ENCODE results near the gene GFOD1. TPM values are rescaled to one million over a fixed set of nuclear protein-coding genes. Genes with fewer than 3 reads are reported as not detected.
A peak's percentile ranks its signal among the peaks of the same experiment; 100 is the strongest.

Gene GFOD1
- total RNA-seq, 1 experiment from 2014 or later: 1.3 TPM

GRCh38 chr6:13479206-13479800 lies 8.1 kb downstream of the GFOD1 start:
- Histone ChIP-seq H3K9me3 (peaks cover 2% of the 10 kb centered on the region; the same call in 1 of the 2 replicates), H3K36me3 (no peaks in the 10 kb centered on the region), H3K27me3 (no peaks in the 10 kb centered on the region; the same call in 1 of the 2 replicates), H3K4me3 (no peak overlapping the region)
- DNase-seq: no peak

DNA sequence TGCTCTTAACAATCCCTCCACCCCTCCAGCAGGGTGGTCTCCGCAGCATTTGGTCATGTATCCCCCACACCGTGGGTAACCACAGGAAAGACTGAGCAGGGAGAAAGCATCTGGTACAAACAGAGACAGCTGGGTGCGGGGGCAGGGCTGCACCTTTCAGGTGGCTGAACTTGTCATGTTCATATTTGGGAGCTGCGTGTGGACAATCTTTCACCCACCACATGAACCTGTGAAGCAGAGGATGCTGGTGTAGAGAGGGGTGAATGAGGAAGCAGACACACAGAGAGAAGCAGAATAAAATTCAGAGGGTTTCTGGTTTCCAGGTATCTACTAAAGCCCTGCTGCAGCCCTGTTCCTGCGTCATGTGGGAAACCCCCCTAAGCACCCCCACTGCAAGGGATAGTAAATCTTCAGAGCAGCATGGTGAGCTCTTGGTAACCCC lies 8.9 kb downstream of the GFOD1 start:
- DNase-seq: no peak
- no peak overlapping the region for H3K4me3 ChIP-seq
- peaks cover 2% of the 10 kb centered on the region; the same call in 1 of the 2 replicates for H3K9me3 ChIP-seq
- no peaks in the 10 kb centered on the region for H3K36me3 ChIP-seq
- H3K27me3 ChIP-seq: no peaks in the 10 kb centered on the region

DNA sequence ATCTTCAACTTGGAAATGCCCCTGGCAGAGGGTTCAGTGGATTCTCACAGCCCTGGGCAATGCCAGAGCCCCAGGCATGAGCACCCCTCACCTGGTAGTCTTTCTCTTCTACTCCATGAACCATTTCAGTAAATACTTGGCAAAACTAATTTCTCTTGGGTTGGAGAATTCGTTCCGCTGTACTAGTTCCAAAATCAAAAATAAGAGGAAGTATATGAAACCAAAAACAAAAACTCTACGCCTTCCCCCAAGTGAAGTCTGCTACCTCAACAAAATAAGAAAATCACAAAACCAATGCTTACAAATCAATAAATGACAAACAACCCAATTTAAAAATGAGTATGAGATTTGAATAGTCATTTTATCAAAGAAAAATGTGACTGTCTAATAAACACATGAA lies 12.6 kb downstream of the GFOD1 start:
- Histone ChIP-seq H3K27me3 (no peaks in the 10 kb centered on the region), H3K9me3 (peaks cover 2% of the 10 kb centered on the region; the same call in 1 of the 2 replicates), H3K36me3 (no peaks in the 10 kb centered on the region), H3K4me3 (no peak overlapping the region)
- no peak for DNase-seq

DNA sequence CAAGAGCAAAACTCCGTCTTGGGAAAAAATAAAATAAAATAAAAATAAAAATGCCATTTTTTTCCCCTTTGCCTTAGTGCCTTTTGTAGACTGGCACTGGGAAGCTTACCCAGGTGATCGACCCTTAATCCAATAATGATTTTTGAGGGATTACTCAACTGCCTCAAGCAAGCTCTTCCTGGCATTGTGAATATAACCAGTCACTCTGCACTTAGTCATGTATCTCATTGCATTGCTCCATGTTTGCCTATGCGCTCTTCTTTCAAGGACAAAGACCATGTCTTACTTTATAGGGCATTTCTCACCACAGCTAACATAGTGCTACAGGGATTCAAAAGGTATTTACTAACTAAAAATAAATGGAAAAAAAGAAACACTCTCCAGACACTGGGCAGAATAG lies 13.0 kb downstream of the GFOD1 start:
- Histone ChIP-seq H3K36me3 (no peaks in the 10 kb centered on the region), H3K4me3 (no peak overlapping the region), H3K27me3 (no peaks in the 10 kb centered on the region), H3K9me3 (peaks cover 2% of the 10 kb centered on the region; the same call in 1 of the 2 replicates)
- no peak for DNase-seq

- Histone ChIP-seq H3K36me3 (no peaks in the 10 kb centered on the region), H3K4me3 (no peak overlapping the region), H3K9me3 (peaks cover 2% of the 10 kb centered on the region; the same call in 1 of the 2 replicates), H3K27me3 (no peaks in the 10 kb centered on the region)
- DNase-seq: no peak
Observed at GRCh38 chr6:13473768-13474165, 13.6 kb downstream of the GFOD1 start.

GRCh38 chr6:13472976-13473767 lies 14.2 kb downstream of the GFOD1 start:
- peaks cover 2% of the 10 kb centered on the region; the same call in 1 of the 2 replicates for H3K9me3 ChIP-seq
- H3K4me3 ChIP-seq: no peak overlapping the region
- no peaks in the 10 kb centered on the region for H3K27me3 ChIP-seq
- no peak for DNase-seq
- no peaks in the 10 kb centered on the region for H3K36me3 ChIP-seq

- no peaks in the 10 kb centered on the region for H3K27me3 ChIP-seq
- peaks cover 2% of the 10 kb centered on the region; the same call in 1 of the 2 replicates for H3K9me3 ChIP-seq
- no peaks in the 10 kb centered on the region for H3K36me3 ChIP-seq
- no peak overlapping the region for H3K4me3 ChIP-seq
- DNase-seq: no peak
Observed at GRCh38 chr6:13472099-13472498, 15.3 kb downstream of the GFOD1 start.

- no peak for DNase-seq
- Histone ChIP-seq H3K27me3 (no peaks in the 10 kb centered on the region), H3K9me3 (peaks cover 2% of the 10 kb centered on the region; the same call in 1 of the 2 replicates), H3K36me3 (no peaks in the 10 kb centered on the region), H3K4me3 (no peak overlapping the region)
Observed at GRCh38 chr6:13471184-13471583, 16.2 kb downstream of the GFOD1 start.

- DNase-seq: no peak
- no peaks in the 10 kb centered on the region for H3K36me3 ChIP-seq
- H3K9me3 ChIP-seq: 0 out of 2 replicates have a peak, but pooled peaks cover 2% of the 10 kb centered on the region
- H3K27me3 ChIP-seq: no peaks in the 10 kb centered on the region
- no peak overlapping the region for H3K4me3 ChIP-seq
Observed at GRCh38 chr6:13470238-13471140, 16.9 kb downstream of the GFOD1 start.

DNA sequence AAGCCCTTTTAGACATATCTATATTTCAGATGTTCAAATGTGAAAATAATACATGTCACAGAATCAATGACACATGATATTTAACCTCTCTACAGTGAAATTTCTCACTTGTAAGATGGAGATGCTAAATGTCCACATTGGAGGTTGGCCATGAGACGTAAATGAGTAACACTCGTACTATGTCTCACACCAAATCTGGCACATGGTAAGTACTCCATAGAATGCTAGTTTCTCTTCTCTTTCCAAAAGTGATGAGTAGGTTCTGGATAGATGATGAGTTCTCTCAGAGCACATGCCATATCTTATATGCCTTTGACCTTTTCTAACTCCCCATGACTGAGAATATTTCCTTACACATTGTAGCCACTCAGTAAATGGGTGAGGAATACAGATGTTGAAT lies 17.7 kb downstream of the GFOD1 start:
- peak; percentile 43 for DNase-seq
- H3K36me3 ChIP-seq: no peaks in the 10 kb centered on the region
- 0 out of 2 replicates have a peak, but pooled peaks cover under 1% of the 10 kb centered on the region for H3K9me3 ChIP-seq
- H3K27me3 ChIP-seq: no peaks in the 10 kb centered on the region
- no peak overlapping the region for H3K4me3 ChIP-seq

DNA sequence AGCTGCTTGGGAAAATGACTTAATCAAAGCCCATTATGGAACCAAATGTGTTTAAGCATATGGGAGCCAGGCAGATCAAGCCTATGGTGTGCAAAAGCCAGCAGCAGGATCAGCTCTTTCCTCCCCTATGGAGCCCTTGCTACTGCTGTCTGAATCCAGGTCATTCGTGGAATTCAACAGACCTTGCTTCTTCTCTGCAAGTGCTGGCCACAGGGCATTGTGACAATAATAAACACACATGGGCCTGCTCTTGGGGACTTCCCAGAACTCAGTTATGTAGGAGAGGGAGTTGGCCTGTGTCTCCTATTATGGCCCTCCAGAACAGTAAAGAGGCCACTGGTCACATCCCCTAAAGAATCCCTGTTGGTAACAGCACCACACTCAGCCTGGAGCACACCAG lies 18.6 kb downstream of the GFOD1 start:
- DNase-seq: no peak
- H3K36me3 ChIP-seq: no peaks in the 10 kb centered on the region
- no peaks in the 10 kb centered on the region for H3K9me3 ChIP-seq

GRCh38 chr6:13467216-13467600 lies 20.2 kb downstream of the GFOD1 start:
- H3K36me3 ChIP-seq: no peaks in the 10 kb centered on the region
- no peak overlapping the region for H3K4me3 ChIP-seq
- H3K27me3 ChIP-seq: no peaks in the 10 kb centered on the region
- H3K9me3 ChIP-seq: no peaks in the 10 kb centered on the region
- DNase-seq: no peak

More for the DNA sequence above, 18.6 kb downstream of the GFOD1 start:
- Histone ChIP-seq H3K4me3 (no peak overlapping the region), H3K27me3 (no peaks in the 10 kb centered on the region)

DNA sequence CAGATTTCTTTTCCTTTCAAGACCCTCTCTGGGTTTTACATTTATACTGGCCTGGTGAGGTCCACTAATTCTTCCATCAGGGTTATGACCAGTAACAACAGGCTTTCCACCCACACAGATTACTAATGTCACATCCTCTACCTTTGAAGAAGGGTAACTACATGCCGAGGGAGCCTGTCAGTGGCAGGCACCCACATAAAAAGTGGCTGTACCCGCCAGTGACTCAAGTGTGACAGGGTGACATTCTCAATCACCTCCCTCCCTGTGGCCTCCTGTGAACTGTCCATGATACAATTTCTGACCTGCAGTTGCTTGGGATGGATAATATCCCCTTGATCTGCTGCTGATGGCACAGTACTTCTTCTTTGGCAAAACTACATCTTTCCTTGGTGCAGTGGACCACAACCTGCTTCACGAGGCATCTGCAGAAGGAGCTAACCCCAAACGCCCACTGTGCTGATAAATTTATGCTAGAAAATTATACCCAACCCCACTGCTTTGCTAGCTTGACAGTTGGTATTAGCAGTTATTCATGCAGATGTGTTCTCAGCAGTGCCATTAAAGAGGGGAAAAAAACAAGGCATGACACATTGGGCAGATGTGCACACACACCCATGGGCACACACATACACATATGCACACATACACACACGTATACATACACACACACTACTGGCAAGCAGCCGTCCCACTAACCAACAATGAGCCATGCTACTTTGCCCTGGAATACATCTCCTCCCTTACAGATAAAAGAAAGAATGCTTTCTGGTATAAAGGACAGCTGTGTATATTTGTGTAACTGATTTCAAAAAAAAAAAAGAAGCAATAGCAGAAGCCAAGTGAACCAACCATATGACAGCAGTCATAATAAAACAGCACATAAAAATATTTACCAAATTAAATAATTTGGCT lies 20.8 kb downstream of the GFOD1 start:
- Histone ChIP-seq H3K36me3 (no peaks in the 10 kb centered on the region), H3K9me3 (no peaks in the 10 kb centered on the region), H3K27me3 (no peaks in the 10 kb centered on the region), H3K4me3 (no peak overlapping the region)
- DNase-seq: no peak

DNA sequence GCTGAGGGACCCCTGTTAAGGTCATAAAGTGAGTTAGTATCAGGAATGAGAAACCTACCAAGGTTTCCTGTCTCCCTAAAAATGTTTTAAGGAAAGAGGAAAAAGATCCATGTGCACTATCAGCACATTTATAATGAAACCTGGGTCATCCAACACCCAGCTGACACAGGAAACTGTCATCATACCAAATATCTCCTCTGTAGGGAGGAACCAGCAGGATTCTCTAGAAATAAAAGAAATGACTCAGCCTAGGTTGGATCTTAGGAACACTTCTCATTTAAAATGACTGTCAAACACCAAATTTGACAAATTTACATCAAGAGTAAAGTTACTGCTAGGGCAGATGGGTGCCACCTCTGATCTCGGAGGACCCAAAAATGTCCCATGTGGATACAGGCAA lies 21.7 kb downstream of the GFOD1 start:
- no peaks in the 10 kb centered on the region for H3K9me3 ChIP-seq
- no peak for DNase-seq
- H3K27me3 ChIP-seq: no peaks in the 10 kb centered on the region
- H3K4me3 ChIP-seq: no peak overlapping the region
- no peaks in the 10 kb centered on the region for H3K36me3 ChIP-seq

GRCh38 chr6:13463941-13464340 lies 23.5 kb downstream of the GFOD1 start:
- Histone ChIP-seq H3K27me3 (no peaks in the 10 kb centered on the region), H3K9me3 (no peaks in the 10 kb centered on the region), H3K4me3 (no peak overlapping the region), H3K36me3 (no peaks in the 10 kb centered on the region)
- DNase-seq: no peak

- no peak for DNase-seq
- no peaks in the 10 kb centered on the region for H3K27me3 ChIP-seq
- H3K36me3 ChIP-seq: no peaks in the 10 kb centered on the region
- no peak overlapping the region for H3K4me3 ChIP-seq
- H3K9me3 ChIP-seq: no peaks in the 10 kb centered on the region
Observed at GRCh38 chr6:13463328-13463717, 24.1 kb downstream of the GFOD1 start.

Data from MG63 (cell line).